Measurements from ENCODE around the gene LCN6.
A peak's percentile ranks its signal among the peaks of the same experiment; 100 is the strongest.

Gene LCN6

GRCh38 chr9:136725612-136726011 lies 22.7 kb downstream of the LCN6 start:
- DNase-seq (ENCODE audit: low spot score): peak; percentile 33

GRCh38 chr9:136724772-136725171 lies 23.6 kb downstream of the LCN6 start:
- FAIRE-seq: no peak

More at GRCh38 chr9:136725612-136726011, 22.7 kb downstream of the LCN6 start:
- FAIRE-seq: no peak

GRCh38 chr9:136723989-136724388 lies 24.3 kb downstream of the LCN6 start:
- DNase-seq (ENCODE audit: low spot score) (no peak), FAIRE-seq (no peak)

More at GRCh38 chr9:136724772-136725171, 23.6 kb downstream of the LCN6 start:
- DNase-seq (ENCODE audit: low spot score): no peak

GRCh38 chr9:136723362-136723976 lies 24.9 kb downstream of the LCN6 start:
- DNase-seq (ENCODE audit: low spot score) (no peak), FAIRE-seq (no peak)

- FAIRE-seq: no peak
- DNase-seq (ENCODE audit: low spot score): peak; percentile 11
These were observed 25.4 kb downstream of the LCN6 start for GRCh38 chr9:136722969-136723356.

- FAIRE-seq (no peak), DNase-seq (ENCODE audit: low spot score) (no peak)
These were observed 26.0 kb downstream of the LCN6 start for GRCh38 chr9:136722093-136722968.

- DNase-seq (ENCODE audit: low spot score) (peak; percentile 30), FAIRE-seq (no peak)
These were observed 26.8 kb downstream of the LCN6 start for GRCh38 chr9:136721339-136722092.

GRCh38 chr9:136720898-136721338 lies 27.4 kb downstream of the LCN6 start:
- FAIRE-seq (no peak), DNase-seq (ENCODE audit: low spot score) (peak; percentile 5)

- peak; percentile 8 for DNase-seq (ENCODE audit: low spot score)
These were observed 28.0 kb downstream of the LCN6 start for GRCh38 chr9:136720251-136720897.

GRCh38 chr9:136719195-136719880 lies 29.0 kb downstream of the LCN6 start:
- FAIRE-seq: no peak
- peak; percentile 11 for DNase-seq (ENCODE audit: low spot score)

More at GRCh38 chr9:136720251-136720897, 28.0 kb downstream of the LCN6 start:
- no peak for FAIRE-seq

GRCh38 chr9:136718345-136719194 lies 29.8 kb downstream of the LCN6 start:
- FAIRE-seq: no peak
- no peak for DNase-seq (ENCODE audit: low spot score)

GRCh38 chr9:136717399-136717798 lies 30.9 kb downstream of the LCN6 start:
- DNase-seq (ENCODE audit: low spot score): no peak
- no peak for FAIRE-seq

- DNase-seq (ENCODE audit: low spot score) (no peak), FAIRE-seq (no peak)
These were observed 33.4 kb downstream of the LCN6 start for GRCh38 chr9:136714893-136715274.

- DNase-seq (ENCODE audit: low spot score) (no peak), FAIRE-seq (no peak)
These were observed 34.0 kb downstream of the LCN6 start for GRCh38 chr9:136714096-136714892.

- FAIRE-seq (no peak), DNase-seq (ENCODE audit: low spot score) (no peak)
These were observed 34.8 kb downstream of the LCN6 start for GRCh38 chr9:136713550-136713949.

- DNase-seq (ENCODE audit: low spot score) (no peak), FAIRE-seq (no peak)
These were observed 35.4 kb downstream of the LCN6 start for GRCh38 chr9:136712690-136713544.

GRCh38 chr9:136711751-136712689 lies 36.3 kb downstream of the LCN6 start, which contains the start of gene DIPK1B:
Gene DIPK1B, plus strand, starts transcription at chr9:136712572. Its CDS starts 94 bp downstream, at chr9:136712666.
- no peak for DNase-seq (ENCODE audit: low spot score)
- FAIRE-seq: no peak
